ENCODE data around the gene GABARAPL1.
"Not testable (repeated sequence)": the region's sequence is repeated elsewhere in the genome, so short reads cannot be mapped to it uniquely, and the experiment has no call there.

GABARAPL1 gene

DNA sequence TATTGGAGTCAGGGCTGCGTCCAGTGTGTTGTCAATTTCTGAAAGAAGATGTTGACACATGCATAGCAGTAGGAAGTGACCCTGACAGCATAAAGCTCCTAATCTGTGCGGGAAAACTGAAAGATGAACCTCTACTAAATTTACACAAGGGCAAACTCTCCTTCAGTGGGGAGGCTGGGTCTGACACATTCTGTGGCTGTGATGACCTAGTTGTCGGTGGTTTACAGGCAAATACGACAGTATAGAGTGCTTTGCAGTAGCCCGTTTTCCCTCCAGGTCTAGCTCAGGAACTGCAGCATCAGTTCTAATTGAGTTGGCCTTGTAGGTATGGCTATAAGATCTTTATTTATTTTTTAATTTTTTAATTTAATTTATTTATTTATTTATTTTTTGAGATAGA is 14.8 kb upstream of the GABARAPL1 start:
- no peak for DNase-seq (ENCODE audit: low read depth)

DNA sequence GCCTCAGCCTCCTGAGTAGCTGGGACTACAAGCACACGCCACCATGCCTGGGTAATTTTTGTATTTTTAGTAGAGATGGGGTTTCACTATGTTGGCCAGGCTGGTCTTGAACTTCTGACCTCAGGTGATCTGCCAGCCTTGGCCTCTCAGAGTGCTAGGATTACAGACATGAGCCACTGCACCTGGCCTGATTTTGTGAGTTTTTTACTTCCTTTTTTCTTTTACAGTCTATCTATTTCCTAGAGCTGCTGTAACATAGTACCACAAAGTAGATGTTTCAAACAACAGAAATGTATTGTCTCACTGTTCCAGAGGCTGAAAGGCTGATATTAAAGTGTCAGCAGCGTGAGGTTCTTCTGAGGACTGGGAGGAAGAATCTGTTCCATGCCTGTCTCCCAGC is 8.2 kb upstream of the GABARAPL1 start:
- not testable (repeated sequence) for DNase-seq (ENCODE audit: low read depth)

DNA sequence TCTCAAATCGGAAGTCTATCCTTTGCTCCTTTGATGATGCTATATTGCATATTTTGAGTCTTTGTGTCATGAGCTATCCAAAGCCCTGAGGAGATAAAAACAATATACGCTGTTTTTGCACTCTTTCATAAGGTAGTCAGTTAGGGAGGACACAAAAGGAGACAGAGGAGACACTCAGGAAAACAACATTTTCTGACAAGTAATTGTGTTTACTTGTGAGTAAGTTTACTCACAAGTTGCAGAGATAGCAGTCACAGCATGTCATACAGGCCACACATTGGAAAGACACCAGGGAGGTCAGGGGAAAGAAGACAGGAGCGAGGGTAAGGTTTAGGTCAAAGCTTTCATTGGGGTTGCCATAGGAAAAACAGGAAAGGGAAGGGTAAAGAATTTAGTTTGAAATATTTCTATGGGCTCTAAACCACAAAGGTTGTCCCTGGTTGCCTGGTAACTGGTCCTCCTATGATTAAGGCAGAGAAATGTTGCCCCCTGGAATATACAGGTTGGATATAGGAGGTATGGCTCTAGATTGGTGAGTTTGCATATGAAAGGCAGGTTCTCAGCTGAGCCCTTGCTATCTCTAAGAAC is 7.4 kb upstream of the GABARAPL1 start:
- DNase-seq (ENCODE audit: low read depth): no peak

DNA sequence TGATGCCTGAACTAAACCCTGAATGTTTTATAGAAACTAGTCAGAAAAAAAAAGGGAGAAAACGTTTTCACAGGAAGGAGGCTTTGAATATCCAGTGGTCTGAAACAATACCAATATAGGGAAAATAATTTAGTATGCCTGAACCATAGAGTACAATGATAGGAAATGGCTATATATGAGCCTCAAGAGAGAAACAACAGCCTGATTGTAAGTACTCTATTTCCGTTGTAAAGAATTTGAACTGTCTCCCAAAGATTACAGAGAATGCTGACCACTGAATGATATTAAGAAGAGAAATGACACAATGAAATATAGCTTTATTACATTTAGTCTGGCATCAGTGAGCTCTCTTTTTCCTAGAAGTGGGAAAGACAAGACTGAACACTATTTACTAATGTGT is 5.5 kb upstream of the GABARAPL1 start:
- DNase-seq (ENCODE audit: low read depth): no peak

DNA sequence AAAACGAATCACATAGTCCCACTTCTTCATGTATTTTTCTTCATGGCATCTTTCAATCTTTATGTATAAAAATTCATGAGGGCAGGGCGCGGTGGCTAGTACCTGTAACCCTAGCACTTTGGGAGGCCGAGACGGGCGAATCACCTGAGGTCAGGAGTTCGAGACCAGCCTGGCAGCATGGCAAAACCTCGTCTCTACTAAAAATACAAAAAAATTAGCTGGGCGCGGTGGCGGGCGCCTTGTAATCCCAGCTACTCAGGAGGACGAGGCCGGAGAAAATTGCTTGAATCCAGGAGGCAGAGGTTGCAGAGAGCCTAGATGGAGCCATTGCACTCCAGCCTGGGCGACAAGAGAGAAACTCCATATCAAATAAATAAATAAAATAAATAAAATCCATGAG is 2.5 kb upstream of the GABARAPL1 start:
- no peak for DNase-seq (ENCODE audit: low read depth)

DNA sequence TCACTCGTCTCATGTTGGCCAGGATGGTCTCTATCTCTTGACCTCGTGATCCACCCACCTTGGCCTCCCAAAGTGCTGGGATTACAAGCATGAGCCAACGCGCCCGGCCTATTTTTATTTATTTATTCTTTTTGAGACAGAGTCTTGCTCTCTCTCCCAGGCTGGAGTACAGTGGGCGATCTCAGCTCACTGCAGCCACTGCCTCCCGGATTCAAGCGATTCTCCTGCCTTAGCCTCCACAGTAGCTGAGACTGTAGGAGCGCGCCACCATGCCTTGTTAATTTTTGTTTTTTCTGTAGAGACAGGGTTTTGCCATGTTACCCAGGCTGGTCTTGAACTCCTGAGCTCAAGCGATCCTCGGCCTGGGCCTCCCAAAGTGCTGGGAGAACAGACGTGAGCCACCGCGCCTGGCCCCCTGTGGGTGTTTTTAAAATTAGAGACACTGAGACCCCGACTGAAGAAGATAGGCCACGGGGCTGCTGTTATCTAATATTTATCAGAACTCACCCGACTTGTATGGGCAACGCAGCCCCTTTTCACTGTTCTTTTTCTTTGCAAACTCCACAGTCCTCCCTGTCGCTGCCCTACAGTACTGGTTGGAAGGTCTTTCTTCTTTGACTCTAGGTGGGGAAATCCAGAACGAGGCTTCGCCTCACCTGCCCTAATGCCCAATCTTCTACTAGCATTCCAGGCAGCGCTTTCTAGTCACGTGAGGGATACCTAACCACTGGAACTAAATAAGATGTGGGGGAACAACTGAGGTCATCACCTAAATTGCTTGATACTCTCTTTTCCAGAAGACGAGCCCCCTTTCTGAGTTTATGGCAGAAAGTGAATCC is 1.4 kb upstream of the GABARAPL1 start:
- DNase-seq (ENCODE audit: low read depth): no peak

DNA sequence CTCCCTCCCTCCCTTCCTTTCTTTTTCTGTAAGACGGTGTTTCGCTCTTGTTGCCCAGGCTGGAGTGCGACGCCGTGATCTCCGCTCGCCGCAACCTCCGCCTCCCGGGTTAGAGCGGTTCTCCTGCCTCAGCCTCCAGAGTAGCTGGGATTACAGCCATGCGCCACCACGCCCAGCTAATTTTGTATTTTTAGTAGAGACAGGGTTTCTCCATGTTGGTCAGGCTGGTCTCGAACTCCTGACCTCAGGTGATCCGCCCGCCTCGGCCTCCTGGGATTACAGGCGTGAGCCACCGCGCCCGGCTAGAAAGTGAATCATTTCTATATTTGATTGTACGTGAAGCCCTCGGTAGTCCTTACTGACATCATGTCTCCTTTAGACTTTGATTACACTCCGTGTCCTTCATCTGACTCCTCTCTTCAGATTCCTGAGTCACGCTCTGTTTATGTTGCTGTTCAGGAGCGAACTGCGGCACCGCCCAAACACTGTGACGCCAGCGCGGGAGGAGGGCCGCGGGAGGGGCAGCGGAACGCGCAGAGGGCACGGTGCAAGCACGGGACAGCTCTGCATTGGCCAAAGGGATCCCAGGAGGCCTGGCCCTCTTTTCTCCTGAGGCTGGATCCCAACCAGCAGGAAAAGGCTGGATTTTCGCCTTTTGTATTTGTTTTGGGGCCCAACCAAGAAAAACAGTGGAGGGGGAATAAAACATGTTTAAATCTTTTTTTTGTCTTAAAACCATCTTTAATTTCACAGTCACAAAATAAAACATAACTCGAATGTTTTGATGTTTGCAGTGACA is 538 bp upstream of the GABARAPL1 start:
- DNase-seq (ENCODE audit: low read depth): peak; percentile 84

DNA sequence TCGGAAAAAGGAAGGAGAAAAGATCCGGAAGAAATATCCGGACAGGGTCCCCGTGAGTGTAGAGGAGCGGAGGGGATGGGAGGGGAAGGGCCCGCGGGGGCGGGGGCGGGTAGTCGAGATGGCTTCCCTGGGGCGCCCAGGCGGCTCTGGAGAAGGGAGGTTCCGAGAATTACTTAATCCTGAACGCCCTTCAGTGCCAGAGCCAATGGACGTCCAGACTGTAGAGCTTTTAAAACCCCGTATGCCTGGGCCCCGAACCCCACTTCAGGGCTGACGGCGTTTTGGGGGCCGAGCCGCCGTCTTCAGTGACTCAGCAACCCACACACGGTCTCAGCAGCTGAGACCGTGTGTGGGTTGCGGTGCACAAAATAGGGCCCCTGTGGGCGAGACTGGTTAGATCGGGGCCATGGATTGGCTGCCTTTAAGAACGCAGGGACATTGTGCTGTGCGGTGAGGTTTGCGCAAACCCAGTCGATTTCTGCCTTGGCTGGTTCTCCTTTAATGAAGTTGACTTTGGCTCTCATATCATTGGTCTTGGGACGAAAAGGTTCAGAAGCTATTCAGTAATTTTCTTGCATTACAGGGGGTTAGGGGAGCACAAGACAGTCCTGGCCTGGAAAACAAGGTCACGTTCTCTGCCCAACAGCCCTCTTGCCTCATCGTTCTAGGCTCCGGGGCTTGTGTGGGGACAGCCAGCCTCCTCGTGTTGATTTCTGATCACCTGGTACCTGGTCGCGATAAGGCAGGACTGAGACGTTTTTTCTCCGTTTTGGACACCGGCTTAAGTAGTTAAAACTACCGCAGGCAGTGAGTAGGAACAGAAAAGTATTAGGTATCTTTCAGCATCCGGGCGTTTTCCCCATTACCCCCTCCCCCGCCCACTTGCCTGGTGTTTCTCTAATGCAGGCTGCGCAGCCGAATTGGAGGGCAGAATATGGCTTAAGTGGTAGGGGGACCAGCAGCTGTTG is 775 bp downstream of the GABARAPL1 start:
- peak; percentile 69 for DNase-seq (ENCODE audit: low read depth)

DNA sequence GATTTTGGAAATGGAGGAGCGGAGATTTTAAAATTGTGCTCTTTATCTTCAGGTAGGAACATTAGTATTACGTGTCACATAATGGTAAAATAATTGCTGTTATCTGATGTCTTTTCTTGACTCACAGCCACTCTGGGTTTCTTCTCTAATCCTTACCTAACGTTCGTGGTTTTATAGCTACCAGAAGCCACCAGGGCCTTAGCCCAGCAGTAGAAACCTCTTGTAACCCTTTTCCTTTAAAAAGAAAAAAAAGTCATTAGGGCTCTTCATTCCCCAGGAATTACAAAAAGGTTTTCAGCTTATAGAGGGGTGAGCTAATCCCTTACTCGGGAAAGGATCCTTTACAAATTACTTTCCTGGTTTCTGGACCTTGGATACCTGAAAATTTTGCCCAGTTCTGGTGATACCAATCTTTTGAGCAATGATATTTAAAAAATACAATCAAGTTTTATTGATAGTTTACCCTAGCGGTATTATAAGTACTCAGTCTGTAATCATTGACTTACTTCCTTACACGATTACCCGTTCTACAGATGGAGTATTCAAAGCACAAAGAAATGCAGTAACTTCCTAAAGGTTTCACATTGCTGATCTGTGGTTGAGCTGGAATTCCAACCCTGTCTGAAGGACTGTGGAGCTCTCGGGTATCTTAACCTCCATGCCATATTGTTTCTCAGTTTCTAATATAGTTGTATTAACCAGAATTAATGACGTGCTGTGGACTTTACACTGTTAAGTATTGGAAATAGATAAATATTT is 1.6 kb downstream of the GABARAPL1 start:
- no peak for DNase-seq (ENCODE audit: low read depth)

DNA sequence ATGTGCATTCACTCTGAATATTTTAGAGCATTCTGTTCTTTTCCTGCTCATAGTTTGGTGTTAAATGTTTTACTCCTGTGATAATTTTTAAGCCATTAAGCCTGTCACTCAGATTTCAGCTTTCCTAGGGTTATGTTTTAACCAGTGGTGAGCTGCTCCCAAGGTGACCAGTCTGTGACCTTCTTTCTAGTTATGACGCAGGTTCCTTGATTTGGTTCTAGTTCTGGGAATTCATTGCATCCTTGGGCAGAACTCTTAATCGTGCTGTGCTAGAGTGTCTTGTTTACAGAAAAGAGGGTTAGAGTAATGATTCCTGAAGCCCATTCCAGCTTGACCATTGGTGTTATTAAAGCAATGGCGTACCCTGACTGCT is 2.2 kb downstream of the GABARAPL1 start:
- no peak for DNase-seq (ENCODE audit: low read depth)

DNA sequence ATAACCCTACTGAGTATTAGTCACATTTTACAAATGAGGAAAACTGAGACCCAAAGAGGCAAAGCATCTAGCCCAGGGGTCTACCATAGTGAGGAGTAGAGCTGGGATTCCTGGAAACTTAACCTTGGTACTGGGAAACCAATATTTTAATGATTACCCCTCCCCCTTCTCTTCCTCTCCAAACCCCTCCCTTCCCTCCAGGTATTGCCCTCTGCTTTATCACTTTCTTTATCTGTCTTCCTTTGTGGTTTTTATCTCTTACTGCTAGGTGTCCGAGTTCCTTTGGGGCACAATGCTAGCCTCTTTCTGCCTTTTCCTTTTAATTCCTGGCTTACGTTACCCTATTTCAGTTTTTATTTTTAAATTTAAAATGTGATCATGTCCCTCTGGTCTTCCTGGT is 2.8 kb downstream of the GABARAPL1 start:
- DNase-seq (ENCODE audit: low read depth): no peak

DNA sequence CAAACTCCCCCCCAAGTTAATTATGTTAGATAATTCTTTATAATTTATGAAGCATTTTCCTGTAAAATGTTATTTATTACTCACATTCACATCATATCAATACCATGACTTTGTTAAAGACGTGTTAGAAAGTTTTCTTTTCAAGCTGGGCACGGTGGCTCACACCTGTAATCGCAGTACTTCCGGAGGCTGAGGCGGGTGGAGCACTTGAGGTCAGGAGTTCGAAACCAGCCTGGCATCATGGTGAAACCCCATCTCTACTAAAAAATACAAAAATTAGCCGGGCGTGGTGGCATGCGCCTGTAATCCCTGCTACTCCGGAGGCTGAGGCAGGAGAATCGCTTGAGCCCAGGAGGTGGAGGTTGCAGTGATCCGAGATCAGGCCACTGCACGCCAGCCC is 3.3 kb downstream of the GABARAPL1 start:
- not testable (repeated sequence) for DNase-seq (ENCODE audit: low read depth)

DNA sequence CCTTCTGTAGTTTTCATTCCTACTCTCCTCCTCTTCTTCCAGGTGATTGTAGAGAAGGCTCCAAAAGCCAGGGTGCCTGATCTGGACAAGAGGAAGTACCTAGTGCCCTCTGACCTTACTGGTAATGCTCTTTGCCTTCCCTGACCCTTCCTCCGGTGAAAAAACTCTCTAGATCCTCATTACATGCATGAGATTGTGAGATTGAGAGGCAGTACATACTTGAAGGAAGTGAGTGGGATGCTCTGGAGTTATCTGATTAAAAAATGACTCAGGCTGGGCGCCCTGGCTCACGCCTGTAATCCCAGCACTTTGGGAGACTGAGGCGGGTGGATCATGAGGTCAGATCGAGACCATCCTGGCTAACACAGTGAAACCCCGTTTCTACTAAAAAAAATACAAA is 5.3 kb downstream of the GABARAPL1 start:
- DNase-seq (ENCODE audit: low read depth): no peak

DNA sequence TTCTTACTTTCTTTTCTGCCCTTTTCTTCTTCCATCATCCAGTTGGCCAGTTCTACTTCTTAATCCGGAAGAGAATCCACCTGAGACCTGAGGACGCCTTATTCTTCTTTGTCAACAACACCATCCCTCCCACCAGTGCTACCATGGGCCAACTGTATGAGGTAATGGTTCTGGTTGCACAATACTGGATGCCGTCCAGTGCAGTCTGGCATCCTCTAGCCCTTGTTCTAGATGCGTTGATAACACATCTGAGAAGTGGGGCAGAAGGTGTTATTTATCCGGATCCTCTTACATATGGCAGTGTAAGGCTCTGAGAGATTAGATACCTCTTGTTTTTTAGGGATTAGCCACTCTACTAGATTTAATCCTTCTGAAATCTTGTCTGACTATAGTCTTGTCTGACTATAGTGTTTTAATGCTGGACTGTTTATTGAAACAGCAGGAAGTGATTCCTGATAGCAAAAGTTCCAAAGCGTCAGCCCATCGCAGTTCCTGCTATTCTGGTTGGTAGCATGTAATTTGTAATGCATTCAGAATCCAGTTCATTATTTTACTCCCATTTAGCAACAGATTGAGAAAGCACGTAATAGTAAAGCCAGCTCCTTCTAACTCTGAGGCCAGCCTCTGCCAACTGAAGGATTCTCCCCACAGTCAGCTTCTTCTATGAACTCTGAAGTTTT is 7.9 kb downstream of the GABARAPL1 start:
- no peak for DNase-seq (ENCODE audit: low read depth)

DNA sequence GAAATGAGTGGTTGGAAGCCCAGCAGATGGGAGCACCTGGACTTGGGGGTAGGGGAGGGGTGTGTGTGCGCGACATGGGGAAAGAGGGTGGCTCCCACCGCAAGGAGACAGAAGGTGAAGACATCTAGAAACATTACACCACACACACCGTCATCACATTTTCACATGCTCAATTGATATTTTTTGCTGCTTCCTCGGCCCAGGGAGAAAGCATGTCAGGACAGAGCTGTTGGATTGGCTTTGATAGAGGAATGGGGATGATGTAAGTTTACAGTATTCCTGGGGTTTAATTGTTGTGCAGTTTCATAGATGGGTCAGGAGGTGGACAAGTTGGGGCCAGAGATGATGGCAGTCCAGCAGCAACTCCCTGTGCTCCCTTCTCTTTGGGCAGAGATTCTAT is 9.2 kb downstream of the GABARAPL1 start:
- DNase-seq (ENCODE audit: low read depth): no peak

DNA sequence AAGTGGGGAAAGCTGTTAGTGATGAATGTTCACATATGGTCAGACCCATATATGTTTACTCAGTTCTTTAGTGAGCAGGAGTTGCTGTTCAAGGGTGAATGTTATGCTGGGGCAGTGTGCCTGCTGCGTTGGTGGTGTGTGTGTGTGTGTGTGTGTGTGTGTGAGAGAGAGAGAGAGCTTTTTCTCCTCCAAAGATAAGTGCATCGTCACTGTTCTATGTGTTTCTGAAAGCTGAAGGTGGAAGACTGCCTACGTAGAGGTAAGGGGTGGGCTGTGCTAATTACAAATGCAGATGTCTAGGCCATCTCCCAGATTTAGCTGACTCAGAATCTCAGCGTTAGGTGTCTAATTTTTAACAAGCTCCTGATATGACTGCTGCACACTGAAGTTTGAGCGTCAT is 10.5 kb downstream of the GABARAPL1 start:
- no peak for DNase-seq (ENCODE audit: low read depth)

DNA sequence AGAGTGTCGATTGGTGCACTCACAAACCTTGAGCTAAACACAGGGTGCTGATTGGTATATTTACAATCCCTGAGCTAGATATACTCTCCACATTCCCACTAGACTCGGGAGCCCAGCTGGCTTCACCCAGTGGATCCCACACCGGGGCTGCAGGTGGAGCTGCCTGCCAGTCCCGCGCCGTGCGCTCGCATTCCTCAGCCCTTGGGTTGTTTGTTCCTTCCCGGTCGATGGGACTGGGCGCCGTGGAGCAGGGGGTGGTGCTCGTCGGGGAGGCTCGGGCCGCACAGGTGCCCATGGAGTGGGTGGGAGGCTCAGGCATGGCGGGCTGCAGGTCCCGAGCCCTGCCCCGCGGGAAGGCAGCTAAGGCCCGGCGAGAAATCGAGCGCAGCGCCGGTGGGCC is 12.7 kb downstream of the GABARAPL1 start:
- not testable (repeated sequence) for DNase-seq (ENCODE audit: low read depth)

DNA sequence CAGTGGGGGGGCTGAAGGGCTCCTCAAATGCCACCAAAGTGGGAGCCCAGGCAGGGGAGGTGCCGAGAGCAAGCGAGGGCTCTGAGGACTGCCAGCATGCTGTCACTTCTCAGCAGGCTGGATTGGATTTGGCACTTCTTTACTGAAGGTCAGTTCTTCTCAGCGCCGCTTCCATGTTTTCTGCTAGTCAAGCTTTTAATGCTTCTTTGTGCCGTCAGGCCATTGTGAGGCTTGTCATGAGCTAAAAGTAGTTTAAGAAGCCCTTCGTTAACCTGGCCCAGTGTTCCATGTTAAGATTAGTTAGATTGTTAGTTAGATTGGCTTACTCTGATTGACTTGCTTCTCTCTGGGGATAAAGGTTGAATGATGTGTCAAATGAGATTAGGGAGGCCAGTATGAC is 13.4 kb downstream of the GABARAPL1 start:
- DNase-seq (ENCODE audit: low read depth): no peak

DNA sequence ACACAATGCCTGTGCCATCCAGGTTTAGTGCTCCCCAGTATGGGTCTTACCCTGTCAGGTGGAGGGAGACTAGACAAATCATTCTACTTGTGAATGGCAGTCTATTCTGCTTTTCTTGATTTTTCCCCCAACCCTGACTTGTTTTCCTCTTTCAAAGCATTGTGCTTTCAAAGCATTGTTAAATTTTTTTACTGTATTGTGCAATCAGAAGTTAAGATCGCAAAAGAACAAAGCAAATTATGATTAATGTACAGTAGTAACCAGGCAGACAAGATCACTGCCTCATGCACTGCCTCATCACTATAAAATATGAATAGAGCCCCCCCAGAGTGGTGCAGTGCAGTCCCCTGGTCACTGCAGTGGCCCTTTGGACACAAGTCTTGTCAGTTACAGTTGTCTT is 14.1 kb downstream of the GABARAPL1 start:
- no peak for DNase-seq (ENCODE audit: low read depth)

DNA sequence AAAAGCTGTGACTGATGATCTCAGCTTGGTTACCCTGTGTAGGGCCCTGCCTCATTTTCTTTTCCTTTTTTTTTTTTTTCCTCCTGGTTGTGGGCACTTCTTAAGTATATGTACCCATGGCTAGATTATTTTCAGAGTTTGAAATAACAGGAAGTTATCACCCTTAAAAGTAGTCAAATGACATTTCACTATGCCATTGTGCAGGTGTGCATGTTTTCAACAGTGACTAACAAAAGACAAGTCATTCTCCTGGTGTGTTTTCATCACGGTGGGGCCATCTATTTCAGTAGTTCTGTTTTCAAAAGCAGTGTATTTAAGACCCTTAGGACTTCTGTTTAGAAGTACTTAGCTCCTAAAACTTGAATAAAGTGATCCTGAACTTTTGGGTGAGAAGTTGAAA is 15.0 kb downstream of the GABARAPL1 start:
- DNase-seq (ENCODE audit: low read depth): no peak
